ENCODE results near the gene POLR1F. TPM values are rescaled to one million over a fixed set of nuclear protein-coding genes. Genes with fewer than 3 reads are reported as not detected.

The POLR1F gene
- total RNA-seq, 1 experiment from 2014 or later: 22.3 TPM

- Mint-ChIP-seq H3K27ac (no peak overlapping the region), H3K4me1 (peaks cover 4% of the 10 kb centered on the region; the same call in 1 of the 2 replicates), H3K27me3 (ENCODE audit: low read depth) (no peaks in the 10 kb centered on the region), H3K9me3 (no peaks in the 10 kb centered on the region), H3K36me3 (no peaks in the 10 kb centered on the region), H3K4me3 (no peak overlapping the region)
- DNase-seq (ENCODE audit: low spot score) (no peak), ATAC-seq (no peak)
- POLR2A ChIA-PET: no interaction called here
- no peak for TF ChIP-seq TP53 (CRISPR knock-in tag; IDR thresholded peaks at IDR 0.05)
- no peak for TF ChIP-seq FOXP4 (CRISPR knock-in tag; IDR thresholded peaks at IDR 0.05)
- TF ChIP-seq ZNF263 (CRISPR knock-in tag; IDR thresholded peaks at IDR 0.05; ENCODE audit: low read depth): no peak
- TF ChIP-seq ATF2 (CRISPR knock-in tag; IDR thresholded peaks at IDR 0.05; ENCODE audit: borderline replicate concordance, low read depth): no peak
- TF ChIP-seq ATF1 (CRISPR knock-in tag; IDR thresholded peaks at IDR 0.05): no peak
- TF ChIP-seq ZNF281 (CRISPR knock-in tag; IDR thresholded peaks at IDR 0.05): no peak
- TF ChIP-seq CREB1 (CRISPR knock-in tag; IDR thresholded peaks at IDR 0.05): no peak
- TF ChIP-seq ATF6 (CRISPR knock-in tag; IDR thresholded peaks at IDR 0.05): no peak
- TF ChIP-seq SOX15 (CRISPR knock-in tag; IDR thresholded peaks at IDR 0.05): no peak
- no peak for TF ChIP-seq ZBTB21 (CRISPR knock-in tag; IDR thresholded peaks at IDR 0.05; ENCODE audit: borderline replicate concordance)
- no peak for TF ChIP-seq SP1 (CRISPR knock-in tag; conservative IDR thresholded peaks at IDR 0.05)
- no peak for TF ChIP-seq ZNF396 (CRISPR knock-in tag; IDR thresholded peaks at IDR 0.05; ENCODE audit: borderline replicate concordance)
- no peak for TF ChIP-seq ZBTB43 (CRISPR knock-in tag; IDR thresholded peaks at IDR 0.05)
- TF ChIP-seq NR1H2 (CRISPR knock-in tag; IDR thresholded peaks at IDR 0.05): no peak
- TF ChIP-seq ZNF138 (CRISPR knock-in tag; conservative IDR thresholded peaks at IDR 0.05): no peak
- TF ChIP-seq TEAD4 (CRISPR knock-in tag; IDR thresholded peaks at IDR 0.05): no peak
- TF ChIP-seq ZNF219 (CRISPR knock-in tag; IDR thresholded peaks at IDR 0.05; ENCODE audit: borderline replicate concordance): no peak
- no peak for TF ChIP-seq ZNF671 (CRISPR knock-in tag; IDR thresholded peaks at IDR 0.05)
- no peak for TF ChIP-seq CREM (CRISPR knock-in tag; IDR thresholded peaks at IDR 0.05)
- no peak for TF ChIP-seq PRDM15 (CRISPR knock-in tag; IDR thresholded peaks at IDR 0.05)
- CTCF ChIA-PET: no interaction called here
These were observed 33.0 kb downstream of the POLR1F start for GRCh38 chr7:19675816-19676215.

All from WTC11 (cell line).